Brain microvascular endothelial cell (primary cell): ENCODE measurements around the gene MUC20.

Experiments
- DNase-seq: peaks from one replicate; pipeline ENCODE4 v3.0.0-alpha.2; 2020
- H3K27ac ChIP-seq: fragments of 250-450 bp; sonication (Bioruptor Pico); 2 replicates; pipeline ENCODE4 v1.5.1; 2020; ENCODE audit warnings: mild to moderate bottlenecking, moderate library complexity
- H3K27me3 ChIP-seq: fragments of 250-450 bp; sonication (Bioruptor Pico); replicated peaks from 2 replicates; pipeline ENCODE4 v1.5.1; 2020; ENCODE audit warnings: mild to moderate bottlenecking
- H3K36me3 ChIP-seq: fragments of 250-450 bp; sonication (Bioruptor Pico); replicated peaks from 2 replicates; pipeline ENCODE4 v1.5.1; 2020; ENCODE audit warnings: mild to moderate bottlenecking
- H3K4me3 ChIP-seq: 2 replicates; pipeline ENCODE4 v1.5.1; 2011; ENCODE audit warnings: low read depth, mild to moderate bottlenecking, control low read depth, low read length, moderate library complexity
- CTCF ChIP-seq: IDR thresholded peaks from 2 replicates; pipeline ENCODE4 v1.5.1; 2011; ENCODE audit warnings: low read depth, mild to moderate bottlenecking, moderate library complexity, low read length, control low read depth, inconsistent platforms; ENCODE audit errors: missing control alignments
- in situ Hi-C: cut with HindIII; loops from 2 replicates; pipeline ENCODE4 v1.10.0; 2017; ENCODE audit warnings: low sequenced_read_pairs, low pct_ligation_motif_present

MUC20 gene

GRCh38 chr3:195763843-195764825 is 43.4 kb downstream of the MUC20 start:
- H3K27ac ChIP-seq: no peak overlapping the region

GRCh38 chr3:195764961-195765706 is 44.4 kb downstream of the MUC20 start:
- no peaks in the 10 kb centered on the region for H3K36me3 ChIP-seq
- DNase-seq: no peak
- H3K4me3 ChIP-seq: no peak overlapping the region
- in situ Hi-C loops: no loop called here
- H3K27ac ChIP-seq: no peak overlapping the region
- peaks cover 12% of the 10 kb centered on the region for H3K27me3 ChIP-seq
- no peak for TF ChIP-seq CTCF

More at GRCh38 chr3:195763843-195764825, 43.4 kb downstream of the MUC20 start:
- TF ChIP-seq CTCF: no peak
- Histone ChIP-seq H3K27me3 (peaks cover 12% of the 10 kb centered on the region), H3K36me3 (no peaks in the 10 kb centered on the region), H3K4me3 (no peak overlapping the region)
- in situ Hi-C loops: no loop called here
- DNase-seq: no peak

GRCh38 chr3:195766671-195767070 is 45.9 kb downstream of the MUC20 start:
- H3K36me3 ChIP-seq: no peaks in the 10 kb centered on the region
- H3K27me3 ChIP-seq: peaks cover 5% of the 10 kb centered on the region
- no peak for DNase-seq
- in situ Hi-C loops: no loop called here
- no peak overlapping the region for H3K27ac ChIP-seq
- H3K4me3 ChIP-seq: no peak overlapping the region
- TF ChIP-seq CTCF: no peak

DNA sequence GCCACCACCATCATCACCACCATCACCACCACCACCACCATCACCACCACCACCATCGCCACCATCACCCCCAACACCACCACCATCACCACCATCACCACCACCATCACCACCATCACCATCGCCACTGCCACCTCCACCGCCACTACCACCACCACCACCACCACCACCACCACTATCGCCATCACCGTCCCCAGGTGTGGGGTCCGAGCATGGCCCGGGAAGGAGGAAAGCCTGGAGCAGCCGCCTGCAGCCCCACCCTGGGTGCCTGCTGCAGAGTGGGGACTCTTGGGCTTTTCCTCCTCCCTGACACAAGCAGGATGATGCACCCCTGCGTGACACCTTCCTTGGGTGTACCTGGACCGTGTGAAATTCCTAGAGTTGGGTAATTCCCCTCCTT is 47.0 kb downstream of the MUC20 start:
- no peak for DNase-seq

DNA sequence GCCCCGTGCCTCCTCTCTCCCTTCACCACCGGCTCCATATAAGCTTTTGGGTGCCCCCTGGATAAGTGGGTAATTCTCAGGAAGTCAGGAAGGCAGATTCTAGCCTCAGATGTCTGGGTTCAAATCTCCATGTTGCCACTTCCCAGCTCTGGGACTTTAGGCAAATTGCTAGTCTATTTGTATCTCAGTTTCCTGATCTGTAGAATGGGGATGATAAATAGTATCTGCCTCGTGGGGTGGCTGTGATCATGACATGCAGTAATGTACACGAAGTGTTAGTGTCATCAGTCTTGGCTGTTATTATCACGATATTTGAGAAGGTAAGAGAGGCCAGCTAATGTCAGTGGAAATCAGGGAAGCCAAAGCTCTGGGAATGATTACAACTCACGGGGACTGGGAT is 47.6 kb downstream of the MUC20 start:
- H3K4me3 ChIP-seq: no peak overlapping the region
- H3K27ac ChIP-seq: no peak overlapping the region
- in situ Hi-C loops: no loop called here
- DNase-seq: no peak
- H3K27me3 ChIP-seq: no peaks in the 10 kb centered on the region
- TF ChIP-seq CTCF: no peak
- no peaks in the 10 kb centered on the region for H3K36me3 ChIP-seq

More for the DNA sequence above, 47.0 kb downstream of the MUC20 start:
- in situ Hi-C loops: no loop called here
- no peak overlapping the region for H3K27ac ChIP-seq
- H3K27me3 ChIP-seq: no peaks in the 10 kb centered on the region
- TF ChIP-seq CTCF: no peak
- no peaks in the 10 kb centered on the region for H3K36me3 ChIP-seq
- H3K4me3 ChIP-seq: no peak overlapping the region
